C4-2B (cell line): ENCODE measurements around the gene SLC29A3.

Experiments
- CTCF ChIP-seq: fragments of 450-650 bp; conservative IDR thresholded peaks from 2 replicates; pipeline ENCODE4 v1.5.1; 2017; ENCODE audit warnings: mild to moderate bottlenecking
- ZFX ChIP-seq: fragments of 450-650 bp; IDR thresholded peaks from 2 replicates; pipeline ENCODE4 v1.6.1; 2017

GRCh38 chr10:71323407-71323806 lies 4.3 kb downstream of the SLC29A3 start:
- no peak for TF ChIP-seq CTCF
- TF ChIP-seq ZFX = no peak
